Measurements from ENCODE around the gene LIPC.

DNA sequence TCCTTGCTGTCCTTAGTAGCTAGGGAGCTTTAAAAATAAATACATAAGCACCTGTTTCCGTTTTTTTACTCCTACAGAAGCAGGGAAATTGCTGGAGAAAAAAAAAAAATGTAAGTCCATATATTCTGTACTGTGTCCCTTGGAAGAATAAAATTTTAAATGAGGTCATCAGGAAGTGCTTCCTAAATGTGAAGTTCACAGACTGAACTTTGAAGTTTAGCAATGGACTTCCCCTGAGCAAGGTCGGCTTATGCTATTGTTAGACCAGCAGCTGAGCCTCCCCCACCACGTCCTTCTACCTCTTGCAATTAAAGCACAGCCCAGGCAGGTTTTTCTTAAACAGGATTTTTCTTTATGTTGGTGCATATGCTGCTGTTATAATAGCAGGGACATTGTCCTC lies 26.3 kb downstream of the LIPC start:
- TF ChIP-seq, protein P1, sequence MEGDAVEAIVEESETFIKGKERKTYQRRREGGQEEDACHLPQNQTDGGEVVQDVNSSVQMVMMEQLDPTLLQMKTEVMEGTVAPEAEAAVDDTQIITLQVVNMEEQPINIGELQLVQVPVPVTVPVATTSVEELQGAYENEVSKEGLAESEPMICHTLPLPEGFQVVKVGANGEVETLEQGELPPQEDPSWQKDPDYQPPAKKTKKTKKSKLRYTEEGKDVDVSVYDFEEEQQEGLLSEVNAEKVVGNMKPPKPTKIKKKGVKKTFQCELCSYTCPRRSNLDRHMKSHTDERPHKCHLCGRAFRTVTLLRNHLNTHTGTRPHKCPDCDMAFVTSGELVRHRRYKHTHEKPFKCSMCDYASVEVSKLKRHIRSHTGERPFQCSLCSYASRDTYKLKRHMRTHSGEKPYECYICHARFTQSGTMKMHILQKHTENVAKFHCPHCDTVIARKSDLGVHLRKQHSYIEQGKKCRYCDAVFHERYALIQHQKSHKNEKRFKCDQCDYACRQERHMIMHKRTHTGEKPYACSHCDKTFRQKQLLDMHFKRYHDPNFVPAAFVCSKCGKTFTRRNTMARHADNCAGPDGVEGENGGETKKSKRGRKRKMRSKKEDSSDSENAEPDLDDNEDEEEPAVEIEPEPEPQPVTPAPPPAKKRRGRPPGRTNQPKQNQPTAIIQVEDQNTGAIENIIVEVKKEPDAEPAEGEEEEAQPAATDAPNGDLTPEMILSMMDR (IDR thresholded peaks at IDR 0.05): no peak
- no peak for TF ChIP-seq POLR2A (IDR thresholded peaks at IDR 0.05)
- no peak for TF ChIP-seq EP300 (IDR thresholded peaks at IDR 0.05)
- no peak for TF ChIP-seq POLR2AphosphoS5 (IDR thresholded peaks at IDR 0.05)

All from sigmoid colon (tissue), 4 donors.